Measurements from ENCODE around the gene LRRFIP2. TPM values are rescaled to one million over a fixed set of nuclear protein-coding genes. Genes with fewer than 3 reads are reported as not detected.

LRRFIP2 gene
- total RNA-seq, 6 donors from 2014 or later: 45.9 to 106 (median 78.8) TPM

DNA sequence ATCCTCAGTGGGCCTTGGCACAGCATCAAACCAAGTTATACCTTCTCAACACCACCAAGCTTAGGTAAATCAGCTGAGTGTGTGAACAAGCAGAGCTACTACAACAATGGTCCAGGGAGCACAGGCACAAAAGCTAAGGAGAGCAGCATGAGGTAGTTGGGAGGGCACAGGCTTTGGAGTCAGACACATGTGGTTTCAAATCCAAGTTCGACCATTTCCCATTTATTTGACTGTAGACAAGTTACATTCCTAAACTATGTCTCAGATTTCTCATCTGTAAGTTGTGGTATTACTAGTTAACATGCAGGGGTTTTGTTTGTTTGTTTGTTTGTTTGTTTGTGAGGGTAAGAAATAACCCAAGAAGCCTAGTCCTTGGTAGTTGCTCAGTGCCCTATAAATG lies 134.2 kb downstream of the LRRFIP2 start:
- H3K4me1 ChIP-seq: peaks cover 0 to 5% (median 2%) of the 10 kb centered on the region in 4 donors
- no peaks in the 10 kb centered on the region for H3K27me3 ChIP-seq
- no peaks in the 10 kb centered on the region for H3K9me3 ChIP-seq
- 90 to 93% methylated on average over 1 of the region's 1 CpG for WGBS, 2 donors
- no peak overlapping the region for H3K4me3 ChIP-seq
- DNase-seq (no peak), ATAC-seq (ENCODE audit: low FRiP score in 2 of 2) (no peak)
- H3K36me3 ChIP-seq: peaks cover 0 to 63% (median 23%) of the 10 kb centered on the region in 4 donors
- H3K27ac ChIP-seq: no peak overlapping the region
- TF ChIP-seq POLR2AphosphoS5 (IDR thresholded peaks at IDR 0.05) (no peak), EP300 (IDR thresholded peaks at IDR 0.05) (no peak), POLR2A (IDR thresholded peaks at IDR 0.05) (no peak)
- TF ChIP-seq, protein P1, sequence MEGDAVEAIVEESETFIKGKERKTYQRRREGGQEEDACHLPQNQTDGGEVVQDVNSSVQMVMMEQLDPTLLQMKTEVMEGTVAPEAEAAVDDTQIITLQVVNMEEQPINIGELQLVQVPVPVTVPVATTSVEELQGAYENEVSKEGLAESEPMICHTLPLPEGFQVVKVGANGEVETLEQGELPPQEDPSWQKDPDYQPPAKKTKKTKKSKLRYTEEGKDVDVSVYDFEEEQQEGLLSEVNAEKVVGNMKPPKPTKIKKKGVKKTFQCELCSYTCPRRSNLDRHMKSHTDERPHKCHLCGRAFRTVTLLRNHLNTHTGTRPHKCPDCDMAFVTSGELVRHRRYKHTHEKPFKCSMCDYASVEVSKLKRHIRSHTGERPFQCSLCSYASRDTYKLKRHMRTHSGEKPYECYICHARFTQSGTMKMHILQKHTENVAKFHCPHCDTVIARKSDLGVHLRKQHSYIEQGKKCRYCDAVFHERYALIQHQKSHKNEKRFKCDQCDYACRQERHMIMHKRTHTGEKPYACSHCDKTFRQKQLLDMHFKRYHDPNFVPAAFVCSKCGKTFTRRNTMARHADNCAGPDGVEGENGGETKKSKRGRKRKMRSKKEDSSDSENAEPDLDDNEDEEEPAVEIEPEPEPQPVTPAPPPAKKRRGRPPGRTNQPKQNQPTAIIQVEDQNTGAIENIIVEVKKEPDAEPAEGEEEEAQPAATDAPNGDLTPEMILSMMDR (IDR thresholded peaks at IDR 0.05): no peak

GRCh38 chr3:37039161-37039846 lies 135.1 kb downstream of the LRRFIP2 start:
- TF ChIP-seq POLR2A (IDR thresholded peaks at IDR 0.05): no peak
- TF ChIP-seq, protein P1 (IDR thresholded peaks at IDR 0.05): no peak
- no peak for TF ChIP-seq EP300 (IDR thresholded peaks at IDR 0.05)
- TF ChIP-seq POLR2AphosphoS5 (IDR thresholded peaks at IDR 0.05): no peak
- no peaks in the 10 kb centered on the region for H3K9me3 ChIP-seq

DNA sequence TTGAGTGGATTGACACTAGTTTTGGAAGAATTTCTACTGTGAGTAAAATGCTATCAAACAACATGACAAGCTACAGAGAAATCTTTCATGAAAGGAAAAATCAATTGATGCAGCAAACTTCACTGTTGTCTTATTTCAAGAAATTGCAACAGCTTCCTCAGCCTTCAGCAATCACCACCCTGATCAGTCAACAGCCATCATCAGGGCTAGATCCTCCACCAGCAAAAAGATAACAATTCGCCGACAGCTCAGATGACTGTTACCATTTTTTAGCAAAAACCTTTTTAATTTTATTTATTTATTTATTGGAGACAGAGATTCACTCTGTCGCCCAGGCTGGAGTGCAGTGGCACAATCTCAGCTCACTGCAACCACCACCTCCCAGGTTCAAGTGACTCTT lies 137.0 kb downstream of the LRRFIP2 start:
- Histone ChIP-seq H3K4me3 (no peak overlapping the region), H3K9me3 (no peaks in the 10 kb centered on the region), H3K27ac (no peak overlapping the region), H3K36me3 (peaks cover 0 to 72% (median 29%) of the 10 kb centered on the region in 4 donors), H3K27me3 (no peaks in the 10 kb centered on the region), H3K4me1 (no peaks in the 10 kb centered on the region)
- WGBS, 2 donors: 92 to 99% methylated on average over 3 of the region's 3 CpGs
- DNase-seq (no peak), ATAC-seq (ENCODE audit: low FRiP score in 2 of 2) (no peak)
- TF ChIP-seq EP300 (IDR thresholded peaks at IDR 0.05): no peak
- TF ChIP-seq, protein P1 (IDR thresholded peaks at IDR 0.05): no peak
- no peak for TF ChIP-seq POLR2AphosphoS5 (IDR thresholded peaks at IDR 0.05)
- TF ChIP-seq POLR2A (IDR thresholded peaks at IDR 0.05): no peak

More at GRCh38 chr3:37039161-37039846, 135.1 kb downstream of the LRRFIP2 start:
- Histone ChIP-seq H3K4me1 (peaks cover 0 to 5% (median 2%) of the 10 kb centered on the region in 4 donors), H3K27me3 (no peaks in the 10 kb centered on the region), H3K4me3 (no peak overlapping the region), H3K36me3 (peaks cover 0 to 66% (median 24%) of the 10 kb centered on the region in 4 donors), H3K27ac (no peak overlapping the region)
- WGBS, 2 donors: 100% methylated on average over 1 of the region's 1 CpG
- DNase-seq (no peak), ATAC-seq (ENCODE audit: low FRiP score in 2 of 2) (no peak)

GRCh38 chr3:37032961-37033360 lies 141.4 kb downstream of the LRRFIP2 start:
- H3K36me3 ChIP-seq: peaks cover 5 to 87% (median 46%) of the 10 kb centered on the region in 4 donors
- WGBS, 2 donors: 82 to 85% methylated on average over 10 of the region's 10 CpGs
- H3K9me3 ChIP-seq: no peaks in the 10 kb centered on the region
- DNase-seq: peak in 1 of 2 donors; percentile 8
- TF ChIP-seq, protein P1 (IDR thresholded peaks at IDR 0.05): no peak
- TF ChIP-seq EP300 (IDR thresholded peaks at IDR 0.05) (no peak), POLR2A (IDR thresholded peaks at IDR 0.05) (no peak), POLR2AphosphoS5 (IDR thresholded peaks at IDR 0.05) (no peak)
- peak overlapping the region in 2 of 4 donors; percentile 9 to 52 for H3K27ac ChIP-seq
- H3K4me1 ChIP-seq: peaks cover 0 to 5% (median 4%) of the 10 kb centered on the region in 4 donors
- no peak overlapping the region for H3K4me3 ChIP-seq
- ATAC-seq (ENCODE audit: low FRiP score in 2 of 2): peak; percentile 59 to 82
- no peaks in the 10 kb centered on the region for H3K27me3 ChIP-seq

All from upper lobe of left lung (tissue), 6 donors.